Heart right ventricle (tissue), 16 donors: ENCODE results near the gene PPP1R14C. TPM values are rescaled to one million over a fixed set of nuclear protein-coding genes. Genes with fewer than 3 reads are reported as not detected.
A peak's percentile ranks its signal among the peaks of the same experiment; 100 is the strongest.

ENCODE experiments used
- ATAC-seq, 8 donors: fragments of 200-7000 bp; cut with Tn5 transposase; one replicate each; pipeline ENCODE4 v1.9.1; 2020; ENCODE audit warnings: mild to moderate bottlenecking in 8 of 8, moderate library complexity in 8 of 8, moderate number of reproducible peaks in 1 of 8
- DNase-seq, 2 donors: peaks; one replicate each; pipeline ENCODE4 v3.0.0-alpha.2; 2020
- H3K27ac ChIP-seq, 10 donors: fragments of 200-600 bp; sonication (generic) in 2 of 10; one replicate each; pipeline versions ENCODE4 v1.5.0 to v1.8.0; 2020 to 2022; ENCODE audit warnings: mild to moderate bottlenecking in 3 of 10
- H3K27me3 ChIP-seq, 7 donors: fragments of 200-600 bp; one replicate each; pipeline ENCODE4 v1.8.0; 2021 to 2022; ENCODE audit warnings: mild to moderate bottlenecking in 2 of 7
- H3K36me3 ChIP-seq, 9 donors: fragments of 200-600 bp; sonication (generic) in 1 of 9; one replicate each; pipeline versions ENCODE4 v1.5.0 to v1.8.0; 2020 to 2022; ENCODE audit warnings: mild to moderate bottlenecking in 2 of 9
- H3K4me1 ChIP-seq, 9 donors: fragments of 200-600 bp; sonication (generic) in 1 of 9; one replicate each; pipeline versions ENCODE4 v1.5.0 to v1.8.0; 2020 to 2022; ENCODE audit warnings: mild to moderate bottlenecking in 4 of 9
- H3K4me3 ChIP-seq, 10 donors: fragments of 200-600 bp; sonication (generic) in 2 of 10; one replicate each; pipeline versions ENCODE4 v1.5.0 to v1.8.0; 2020 to 2022; ENCODE audit warnings: mild to moderate bottlenecking in 7 of 10, moderate library complexity in 2 of 10
- H3K9me3 ChIP-seq, 11 donors: fragments of 200-600 bp in 10 of 11; sonication (generic) in 2 of 11; one replicate each; pipeline versions ENCODE4 v1.5.0 to v1.8.0; 2013 to 2022; ENCODE audit warnings: mild to moderate bottlenecking in 2 of 11, control low read depth in 1 of 11, moderate library complexity in 1 of 11
- CTCF ChIP-seq, 9 donors: fragments of 200-600 bp; sonication (generic) in 2 of 9; IDR thresholded peaks; one replicate each; pipeline versions ENCODE4 v1.5.0 to v1.8.0; 2021 to 2022; ENCODE audit warnings: antibody characterized with exemption in 9 of 9, mild to moderate bottlenecking in 5 of 9, moderate library complexity in 1 of 9
- WGBS, 2 donors: extraction: QIAGEN DNeasy Blood & Tissue Kit; methylation state at CpG; one replicate each; pipeline ENCODE4 v1.1.7; 2013; ENCODE audit warnings: inconsistent platforms in 1 of 2; 5-methylcytosine and 5-hydroxymethylcytosine counted together
- intact Hi-C, 10 donors: fragments of 100-400 bp; cut with DNase I; formaldehyde crosslinking; loops; one replicate each; pipeline versions ENCODE4 v1.11.1 to v1.14.2; 2022
- polyA plus RNA-seq, 2 donors: library from polyadenylated mRNA; stranded (reverse); fragments of 200-250 nt; gene quantifications; one replicate each; pipeline ENCODE4 v1.2.3, GENCODE V29; 2013
- total RNA-seq, 10 donors: library from RNA; stranded (reverse); fragmentation: NEBNext Ultra II Directional in 3 of 10; extraction: Animal tissue kit (Norgen Biotek cat#: 25700) in 3 of 10; gene quantifications; one replicate each; pipeline versions ENCODE4 v1.2.1 to v1.2.4, GENCODE V29; 2021 to 2023
- donor health status: Arrhythmogenic right ventricular cardiomyopathy.
- donor health status: ischemic (EF 13 %, LVEDD 7.1; RV severe dilation, severe dysfunction).
- donor health status: healthy with polysubstance abuse.
- donor health status: DM: no; HTN: yes; CAD: no.
- donor health status: DM: no; HTN: no; CAD: no.
- donor health status: ischemic (EF 25% LVEDD 6.9; RV normal size, moderate dysfunction).
- donor health status: ischemic (EF 25% LVEDD 5.7; RV mildly dilated, moderate dysfunction).
- donor health status: healthy.
- donor health status: DM: yes; HTN: yes; CAD: no.
- donor health status: Ischemic cardiomyopathy.
- donor health status: ischemic (EF 35%, LVEDD 5.7; RV mildly dilated, moderate dysfunction).
- donor health status: nonischemic (EF 11% LVEDD 7.7; RV severe dilation, severe dysfunction).
- donor health status: DM: yes; HTN: yes; CAD: no.
- donor health status: PGD.
- donor health status: ischemic (EF 29% LVEDD 5.4; RV normal size, mild dysfunction).
- donor health status: nonischemic (EF 23%, LVEDD 6.1; RV moderate dilation, normal function).

PPP1R14C gene
- total and polyA plus RNA-seq, 12 donors = 22.6 to 145 (median 92.1) TPM

- H3K4me1 ChIP-seq = peaks cover 0 to 8% (median 0%) of the 10 kb centered on the region in 9 donors
- TF ChIP-seq CTCF (IDR thresholded peaks at IDR 0.05) = no peak
- ATAC-seq (no peak), DNase-seq (no peak)
- H3K27me3 ChIP-seq = peaks cover 0 to 17% (median 0%) of the 10 kb centered on the region in 7 donors
- WGBS, 2 donors = 61 to 74% methylated on average over 2 of the region's 2 CpGs
- intact Hi-C loops = loop anchor here in 1 of 10 donors (10.0 kb wide), 1 partner anchor 99 kb away; the partner anchor contains the start of gene PPP1R14C
- no peak overlapping the region for H3K4me3 ChIP-seq
- no peak overlapping the region for H3K27ac ChIP-seq
- H3K9me3 ChIP-seq = peaks cover 0 to 15% (median 6%) of the 10 kb centered on the region in 11 donors
- no peaks in the 10 kb centered on the region for H3K36me3 ChIP-seq
These were observed 100.9 kb downstream of the PPP1R14C start for GRCh38 chr6:150243620-150244314.

DNA sequence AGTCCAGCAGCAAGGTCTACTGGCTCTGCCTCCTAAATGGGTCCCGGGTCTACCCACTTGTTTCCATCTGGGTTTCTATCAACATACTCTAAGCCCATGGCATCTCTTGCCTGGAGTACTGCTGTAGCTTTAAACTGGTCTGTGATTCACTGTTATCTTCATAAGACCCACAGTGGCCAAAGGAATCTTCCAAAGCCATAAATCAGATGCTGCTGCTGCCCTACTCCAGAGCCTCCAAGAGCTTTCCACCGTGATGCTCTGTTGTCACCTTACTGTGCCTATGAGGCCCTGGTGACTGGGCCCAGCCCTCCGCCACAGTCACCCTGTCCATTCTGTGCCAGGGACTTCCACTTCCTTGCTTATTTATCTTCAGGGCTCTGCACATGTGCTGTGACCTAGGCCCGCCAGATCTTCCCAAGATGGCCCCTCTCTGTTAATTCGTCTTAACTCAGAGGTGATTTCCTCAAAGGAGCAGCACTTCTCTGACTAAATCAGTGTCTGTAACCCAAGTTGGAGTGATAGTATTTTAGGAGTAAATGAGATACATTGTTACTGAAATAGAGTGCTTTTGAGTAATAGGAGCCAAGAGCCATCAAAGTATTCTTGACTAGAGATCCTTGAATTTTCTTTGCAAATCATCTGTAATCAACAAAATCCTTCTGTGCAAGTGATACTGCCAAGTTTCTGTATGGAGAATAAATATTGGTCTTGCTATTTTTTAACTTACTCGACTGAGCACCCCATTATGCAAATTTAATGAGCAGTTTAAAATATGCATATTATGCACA lies 102.5 kb downstream of the PPP1R14C start:
- Histone ChIP-seq H3K36me3 (no peaks in the 10 kb centered on the region), H3K27ac (no peak overlapping the region), H3K27me3 (peaks cover 0 to 11% (median 0%) of the 10 kb centered on the region in 7 donors), H3K4me1 (peaks cover 0 to 7% (median 0%) of the 10 kb centered on the region in 9 donors), H3K4me3 (no peak overlapping the region), H3K9me3 (peaks cover 0 to 15% (median 6%) of the 10 kb centered on the region in 11 donors)
- intact Hi-C loops = loop anchor here in 1 of 10 donors (10.0 kb wide), 1 partner anchor 101 kb away; the partner anchor contains the start of gene PPP1R14C
- WGBS, 2 donors = 76 to 80% methylated on average over 6 of the region's 6 CpGs
- peak in 1 of 8 donors; percentile 42 for ATAC-seq
- TF ChIP-seq CTCF (IDR thresholded peaks at IDR 0.05) = no peak
- DNase-seq = no peak

DNA sequence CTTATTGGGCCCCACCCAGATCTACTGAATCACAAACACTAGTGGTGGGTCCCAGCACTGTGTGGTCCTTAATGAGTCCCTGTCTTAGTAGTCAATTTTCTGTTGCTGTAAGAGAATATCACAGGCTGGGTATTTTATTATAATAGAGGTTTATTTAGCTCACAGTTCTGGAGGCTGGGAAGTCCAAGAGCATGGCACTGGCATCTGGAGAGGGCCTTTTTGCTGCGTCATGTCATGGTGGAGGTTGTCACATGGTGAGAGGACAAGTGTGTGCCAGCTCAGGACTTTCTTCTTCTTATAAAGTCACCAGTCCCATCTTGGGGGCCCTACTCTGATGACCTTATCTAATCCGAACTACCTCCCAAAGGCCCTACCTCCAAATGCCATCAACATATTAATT lies 105.0 kb downstream of the PPP1R14C start:
- H3K4me1 ChIP-seq = peaks cover 0 to 14% (median 5%) of the 10 kb centered on the region in 9 donors
- peaks cover 0 to 15% (median 6%) of the 10 kb centered on the region in 11 donors for H3K9me3 ChIP-seq
- DNase-seq (no peak), ATAC-seq (no peak)
- TF ChIP-seq CTCF (IDR thresholded peaks at IDR 0.05) = no peak
- H3K4me3 ChIP-seq = no peak overlapping the region
- 96 to 97% methylated on average over 2 of the region's 2 CpGs for WGBS, 2 donors
- H3K27ac ChIP-seq = no peak overlapping the region
- no peaks in the 10 kb centered on the region for H3K36me3 ChIP-seq
- intact Hi-C loops = loop anchor here in 1 of 10 donors (10.0 kb wide), 1 partner anchor 103 kb away; the partner anchor contains the start of gene PPP1R14C
- no peaks in the 10 kb centered on the region for H3K27me3 ChIP-seq

DNA sequence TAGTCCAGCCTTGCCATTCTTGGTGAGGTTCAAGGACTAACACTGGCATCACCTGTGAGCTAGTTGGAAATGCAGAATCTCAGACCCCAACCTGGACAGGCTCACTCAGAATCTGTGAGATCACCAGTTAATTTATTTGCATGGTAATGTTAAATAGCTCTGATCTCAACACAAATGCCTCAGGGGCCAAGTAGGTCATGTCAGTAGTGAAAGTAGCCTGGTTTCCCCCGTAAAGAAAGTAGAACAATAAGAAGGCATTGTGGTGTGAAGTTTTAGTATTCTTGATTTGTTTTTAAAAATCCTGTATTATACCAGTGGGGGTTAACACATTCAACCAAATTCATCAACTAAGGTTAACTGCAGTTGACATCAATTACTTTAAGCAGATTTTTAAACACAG lies 105.5 kb downstream of the PPP1R14C start:
- no peak for TF ChIP-seq CTCF (IDR thresholded peaks at IDR 0.05)
- Histone ChIP-seq H3K9me3 (peaks cover 0 to 15% (median 6%) of the 10 kb centered on the region in 11 donors), H3K4me1 (peaks cover 0 to 19% (median 10%) of the 10 kb centered on the region in 9 donors), H3K36me3 (no peaks in the 10 kb centered on the region), H3K27me3 (no peaks in the 10 kb centered on the region), H3K27ac (no peak overlapping the region), H3K4me3 (no peak overlapping the region)
- DNase-seq (no peak), ATAC-seq (no peak)
- WGBS, 2 donors = 84 to 91% methylated on average over 1 of the region's 1 CpG
- intact Hi-C loops = loop anchor here in 1 of 10 donors (10.0 kb wide), 1 partner anchor 103 kb away; the partner anchor contains the start of gene PPP1R14C
